ENCODE results near the gene KBTBD12. TPM values are rescaled to one million over a fixed set of nuclear protein-coding genes. Genes with fewer than 3 reads are reported as not detected.

KBTBD12 gene
- total and polyA plus RNA-seq, 10 of the 15 experiments (the other 5 are each of a cell fraction or from before 2014, with no cell fraction given), result 0.01 to 0.11 TPM; not detected in 8

GRCh38 chr3:127974226-127974625 lies 59.2 kb downstream of the KBTBD12 start:
- Histone ChIP-seq H3K4me2 (ENCODE audit: control insufficient read depth, insufficient read depth) (no peak overlapping the region), H3K27ac (ENCODE audit: control insufficient read depth, insufficient read depth) (no peak overlapping the region), H2AFZ (ENCODE audit: control insufficient read depth, low read depth, low read length) (no peak overlapping the region), H3K27me3 (replicated peaks in 1 of 2; ENCODE audit: control insufficient read depth in 2 of 2, insufficient read depth in 2 of 2, low read length in 1 of 2) (no peaks in the 10 kb centered on the region), H3K36me3 (ENCODE audit: control insufficient read depth in 2 of 2, insufficient read depth in 2 of 2, low read length in 1 of 2) (no peaks in the 10 kb centered on the region), H3K4me1 (ENCODE audit: control insufficient read depth, insufficient read depth, low read length) (no peaks in the 10 kb centered on the region), H3K79me2 (ENCODE audit: control insufficient read depth, insufficient read depth, low read length) (no peaks in the 10 kb centered on the region), H4K20me1 (ENCODE audit: control insufficient read depth, insufficient read depth) (no peaks in the 10 kb centered on the region), H3K4me3 (no peak overlapping the region), H3K9ac (ENCODE audit: control insufficient read depth, insufficient read depth, low read length) (no peak overlapping the region), H3K9me3 (replicated peaks; ENCODE audit: control insufficient read depth, insufficient read depth, low read length) (no peaks in the 10 kb centered on the region)
- RAD21 ChIA-PET (ENCODE audit: unreplicated experiment), result interaction anchor here (1.5 kb wide), 1 partner anchor 183 kb away, joined by 4 read pairs; no protein-coding TSS in a partner anchor
- CTCF ChIA-PET, result interaction anchor here (1.3 to 2.7 kb wide), 6 partner anchors 10 to 327 kb away, joined by 3 to 12 read pairs (median 5); no protein-coding TSS in a partner anchor
- no peak for FAIRE-seq
- intact Hi-C loops (cut with micrococcal nuclease; ENCODE audit: unreplicated experiment) (no loop called here), in situ Hi-C loops (cut with MboI) (no loop called here)
- ATAC-seq, result no peak
- 39% methylated on average over 2 of the region's 2 CpGs for WGBS (ENCODE audit: insufficient coverage, insufficient replicate concordance, low lambda C conversion rate, missing lambda C conversion rate)
- SMC1A ChIA-PET (ENCODE audit: uncharacterized antibody, unreplicated experiment), result interaction anchor here (0.9 to 1.5 kb wide), 3 partner anchors 13 to 331 kb away, joined by 3 read pairs; no protein-coding TSS in a partner anchor
- POLR2A ChIA-PET, result no interaction called here
- no TSS peak for BruUV-seq (replicated peaks)
- DNase-seq (ENCODE audit: low read depth, low spot score), result no peak
- TF ChIP-seq CREB1 (IDR thresholded peaks at IDR 0.05; ENCODE audit: low read depth), result no peak
- TF ChIP-seq POLR2AphosphoS5 (IDR thresholded peaks at IDR 0.05; ENCODE audit: low read length), result no peak
- TF ChIP-seq KLF5 (IDR thresholded peaks at IDR 0.05; ENCODE audit: partially characterized antibody), result no peak
- TF ChIP-seq EED (IDR thresholded peaks at IDR 0.05; ENCODE audit: low read depth), result no peak
- no peak for TF ChIP-seq SRF (IDR thresholded peaks at IDR 0.05; ENCODE audit: low read depth in 2 of 2, low read length in 2 of 2)
- no peak for TF ChIP-seq SIN3A (IDR thresholded peaks at IDR 0.05; ENCODE audit: low read depth, low read length)
- no peak for TF ChIP-seq CEBPZ (IDR thresholded peaks at IDR 0.05; ENCODE audit: low read depth, low read length)
- TF ChIP-seq GATAD2B (conservative IDR thresholded peaks at IDR 0.05; ENCODE audit: low read depth), result no peak
- TF ChIP-seq USF2 (IDR thresholded peaks at IDR 0.05; ENCODE audit: borderline replicate concordance, low read depth, low read length), result no peak
- no peak for TF ChIP-seq ZBTB11 (CRISPR knock-in tag; IDR thresholded peaks at IDR 0.05)
- TF ChIP-seq IKZF1 (conservative IDR thresholded peaks at IDR 0.05), result no peak
- TF ChIP-seq BCL3 (IDR thresholded peaks at IDR 0.05; ENCODE audit: borderline replicate concordance, insufficient read depth, low read depth, low read length, poor library complexity, severe bottlenecking), result no peak
- no peak for TF ChIP-seq ESRRA (IDR thresholded peaks at IDR 0.05; ENCODE audit: low read length)
- no peak for TF ChIP-seq CHD2 (IDR thresholded peaks at IDR 0.05; ENCODE audit: borderline replicate concordance, low read depth, low read length)
- TF ChIP-seq MAX (IDR thresholded peaks at IDR 0.05; ENCODE audit: low read depth, low read length), result no peak
- no peak for TF ChIP-seq BACH1 (IDR thresholded peaks at IDR 0.05; ENCODE audit: borderline replicate concordance)

Measured in GM12878 (cell line).